SW480 (cell line): ENCODE measurements around the gene KMT2B.
A peak's percentile ranks its signal among the peaks of the same experiment; 100 is the strongest.

ENCODE experiments used
- DNase-seq: peaks from one replicate; pipeline ENCODE4 v3.0.0-alpha.2; 2016; ENCODE audit warnings: low spot score

KMT2B gene

GRCh38 chr19:35727053-35727955 is 9.5 kb downstream of the KMT2B start:
- DNase-seq, result no peak

GRCh38 chr19:35727956-35728706 is 10.3 kb downstream of the KMT2B start:
- no peak for DNase-seq

- no peak for DNase-seq
Observed at GRCh38 chr19:35729021-35729420, 11.2 kb downstream of the KMT2B start.

- no peak for DNase-seq
Observed at GRCh38 chr19:35729763-35730162, 12.0 kb downstream of the KMT2B start.

- no peak for DNase-seq
Observed at GRCh38 chr19:35730326-35730725, 12.5 kb downstream of the KMT2B start.

GRCh38 chr19:35731353-35731752 is 13.6 kb downstream of the KMT2B start:
- DNase-seq, result peak; percentile 67

- no peak for DNase-seq
Observed at GRCh38 chr19:35731779-35732405, 14.1 kb downstream of the KMT2B start.

- DNase-seq, result no peak
Observed at GRCh38 chr19:35732540-35733179, 14.9 kb downstream of the KMT2B start.

- no peak for DNase-seq
Observed at GRCh38 chr19:35733180-35734125, 15.7 kb downstream of the KMT2B start.

- no peak for DNase-seq
Observed at GRCh38 chr19:35734273-35734672, 16.5 kb downstream of the KMT2B start.

- no peak for DNase-seq
Observed at GRCh38 chr19:35734889-35735288, 17.1 kb downstream of the KMT2B start.

GRCh38 chr19:35736913-35737886 is 19.4 kb downstream of the KMT2B start:
- no peak for DNase-seq

- no peak for DNase-seq
Observed at GRCh38 chr19:35738021-35738886, 20.5 kb downstream of the KMT2B start.

GRCh38 chr19:35738887-35739229 is 21.1 kb downstream of the KMT2B start:
- DNase-seq, result no peak

- DNase-seq, result no peak
Observed at GRCh38 chr19:35739275-35740107, 21.7 kb downstream of the KMT2B start.

GRCh38 chr19:35740108-35740422 is 22.3 kb downstream of the KMT2B start:
- DNase-seq, result no peak

GRCh38 chr19:35740423-35741202 is 22.8 kb downstream of the KMT2B start:
- peak; percentile 99 for DNase-seq

- DNase-seq, result no peak
Observed at GRCh38 chr19:35741203-35741515, 23.4 kb downstream of the KMT2B start.
